ENCODE data around the gene DCDC1. TPM values are rescaled to one million over a fixed set of nuclear protein-coding genes. Genes with fewer than 3 reads are reported as not detected.

DCDC1 gene
- total and polyA plus RNA-seq, 2 donors from 2014 or later, result 0.39 to 6.6 TPM

DNA sequence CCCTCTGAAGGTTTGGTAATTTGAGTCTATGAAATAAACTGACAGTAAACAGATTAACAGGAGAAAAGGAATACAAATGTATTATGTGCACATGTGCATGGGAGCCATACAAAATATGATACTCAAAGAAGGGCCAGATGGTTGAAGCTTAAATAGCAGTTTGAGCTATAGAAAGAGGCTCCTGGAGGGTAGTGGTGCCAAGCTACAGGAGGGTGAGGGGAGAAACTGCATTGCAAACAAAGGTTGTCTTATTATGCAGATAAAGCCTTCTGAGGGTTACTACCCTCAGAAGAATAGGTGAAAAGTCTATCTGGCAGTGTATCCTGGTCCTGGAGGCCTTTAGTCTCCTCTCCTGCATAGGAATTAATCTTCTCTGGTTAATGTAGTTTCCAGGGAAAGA, 516.1 kb downstream of the DCDC1 start:
- Histone ChIP-seq H3K27me3 (ENCODE audit: control insufficient read depth, insufficient read depth, low read length) (no peaks in the 10 kb centered on the region), H3K4me1 (ENCODE audit: control insufficient read depth in 2 of 3, insufficient read depth in 2 of 3, low read depth in 1 of 3, low read length in 3 of 3) (no peaks in the 10 kb centered on the region), H3K36me3 (ENCODE audit: control insufficient read depth in 2 of 3, insufficient read depth in 3 of 3, low read length in 3 of 3) (no peaks in the 10 kb centered on the region), H3K27ac (ENCODE audit: low read depth in 2 of 2, low read length in 2 of 2) (no peak overlapping the region), H3K4me3 (ENCODE audit: low read length in 3 of 3) (no peak overlapping the region), H3K9ac (ENCODE audit: low read length in 3 of 3) (no peak overlapping the region), H3K9me3 (ENCODE audit: control insufficient read depth in 2 of 3, insufficient read depth in 1 of 3, low read length in 3 of 3) (no peaks in the 10 kb centered on the region)
- FAIRE-seq, result no peak
- DNase-seq, result no peak
- intact Hi-C loops (cut with DNase I), result loop anchor here (10.0 kb wide), 1 partner anchor 509 kb away; no protein-coding TSS in a partner anchor
- TF ChIP-seq, protein P1, sequence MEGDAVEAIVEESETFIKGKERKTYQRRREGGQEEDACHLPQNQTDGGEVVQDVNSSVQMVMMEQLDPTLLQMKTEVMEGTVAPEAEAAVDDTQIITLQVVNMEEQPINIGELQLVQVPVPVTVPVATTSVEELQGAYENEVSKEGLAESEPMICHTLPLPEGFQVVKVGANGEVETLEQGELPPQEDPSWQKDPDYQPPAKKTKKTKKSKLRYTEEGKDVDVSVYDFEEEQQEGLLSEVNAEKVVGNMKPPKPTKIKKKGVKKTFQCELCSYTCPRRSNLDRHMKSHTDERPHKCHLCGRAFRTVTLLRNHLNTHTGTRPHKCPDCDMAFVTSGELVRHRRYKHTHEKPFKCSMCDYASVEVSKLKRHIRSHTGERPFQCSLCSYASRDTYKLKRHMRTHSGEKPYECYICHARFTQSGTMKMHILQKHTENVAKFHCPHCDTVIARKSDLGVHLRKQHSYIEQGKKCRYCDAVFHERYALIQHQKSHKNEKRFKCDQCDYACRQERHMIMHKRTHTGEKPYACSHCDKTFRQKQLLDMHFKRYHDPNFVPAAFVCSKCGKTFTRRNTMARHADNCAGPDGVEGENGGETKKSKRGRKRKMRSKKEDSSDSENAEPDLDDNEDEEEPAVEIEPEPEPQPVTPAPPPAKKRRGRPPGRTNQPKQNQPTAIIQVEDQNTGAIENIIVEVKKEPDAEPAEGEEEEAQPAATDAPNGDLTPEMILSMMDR (IDR thresholded peaks at IDR 0.05; ENCODE audit: borderline replicate concordance, extremely low read depth, insufficient read depth), result no peak

DNA sequence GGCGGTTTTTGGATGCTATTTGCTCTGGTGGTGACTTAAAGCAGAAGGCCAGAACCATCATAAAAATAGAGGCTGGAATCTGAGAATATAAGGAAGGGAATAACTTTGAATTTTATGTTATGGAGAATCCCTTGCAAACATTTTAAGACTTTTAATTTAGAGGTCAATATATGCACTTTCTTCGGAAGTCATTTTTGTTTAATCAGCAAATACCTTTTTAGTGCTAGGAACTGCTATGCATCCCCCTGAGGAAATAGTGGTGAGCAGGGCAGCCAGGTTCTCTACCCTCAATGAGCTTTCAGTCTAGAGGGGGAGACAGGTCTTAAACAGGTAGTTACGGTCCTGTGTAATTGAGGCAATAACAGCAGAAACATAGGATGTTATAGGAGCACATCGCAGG, 516.9 kb downstream of the DCDC1 start:
- no peaks in the 10 kb centered on the region for H3K4me1 ChIP-seq (ENCODE audit: control insufficient read depth in 2 of 3, insufficient read depth in 2 of 3, low read depth in 1 of 3, low read length in 3 of 3)
- H3K27me3 ChIP-seq (ENCODE audit: control insufficient read depth, insufficient read depth, low read length), result no peaks in the 10 kb centered on the region
- DNase-seq (no peak), FAIRE-seq (no peak)
- no peak overlapping the region for H3K27ac ChIP-seq (ENCODE audit: low read depth in 2 of 2, low read length in 2 of 2)
- intact Hi-C loops (cut with DNase I), result loop anchor here (10.0 kb wide), 1 partner anchor 508 kb away; no protein-coding TSS in a partner anchor
- no peaks in the 10 kb centered on the region for H3K9me3 ChIP-seq (ENCODE audit: control insufficient read depth in 2 of 3, insufficient read depth in 1 of 3, low read length in 3 of 3)
- no peak overlapping the region for H3K9ac ChIP-seq (ENCODE audit: low read length in 3 of 3)
- H3K4me3 ChIP-seq (ENCODE audit: low read length in 3 of 3), result no peak overlapping the region
- no peaks in the 10 kb centered on the region for H3K36me3 ChIP-seq (ENCODE audit: control insufficient read depth in 2 of 3, insufficient read depth in 3 of 3, low read length in 3 of 3)
- TF ChIP-seq, protein P1 (IDR thresholded peaks at IDR 0.05; ENCODE audit: borderline replicate concordance, extremely low read depth, insufficient read depth), result no peak

DNA sequence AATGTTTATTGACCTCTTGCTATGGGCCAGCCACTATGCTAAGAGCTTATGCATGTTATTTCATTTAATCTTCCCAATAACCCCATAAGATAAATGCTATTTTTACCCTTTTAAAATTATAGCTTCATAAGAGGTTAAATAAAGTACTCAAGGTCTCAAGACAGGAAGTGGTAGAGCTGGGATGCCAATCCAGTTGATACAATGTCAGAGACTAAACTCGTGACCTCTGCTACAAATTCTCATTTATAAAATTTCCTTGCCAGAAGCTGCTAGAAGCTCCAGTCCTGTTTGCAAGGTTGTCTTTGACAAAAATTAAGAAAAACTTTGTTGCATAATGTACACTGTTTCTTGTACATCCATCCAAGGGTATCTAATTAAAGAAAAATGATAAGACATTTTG, 517.4 kb downstream of the DCDC1 start:
- H3K9ac ChIP-seq (ENCODE audit: low read length in 3 of 3), result no peak overlapping the region
- no peaks in the 10 kb centered on the region for H3K27me3 ChIP-seq (ENCODE audit: control insufficient read depth, insufficient read depth, low read length)
- no peak overlapping the region for H3K4me3 ChIP-seq (ENCODE audit: low read length in 3 of 3)
- no peak for DNase-seq
- no peaks in the 10 kb centered on the region for H3K36me3 ChIP-seq (ENCODE audit: control insufficient read depth in 2 of 3, insufficient read depth in 3 of 3, low read length in 3 of 3)
- no peak for FAIRE-seq
- no peak overlapping the region for H3K27ac ChIP-seq (ENCODE audit: low read depth in 2 of 2, low read length in 2 of 2)
- no peaks in the 10 kb centered on the region for H3K4me1 ChIP-seq (ENCODE audit: control insufficient read depth in 2 of 3, insufficient read depth in 2 of 3, low read depth in 1 of 3, low read length in 3 of 3)
- H3K9me3 ChIP-seq (ENCODE audit: control insufficient read depth in 2 of 3, insufficient read depth in 1 of 3, low read length in 3 of 3), result no peaks in the 10 kb centered on the region
- TF ChIP-seq, protein P1 (IDR thresholded peaks at IDR 0.05; ENCODE audit: borderline replicate concordance, extremely low read depth, insufficient read depth), result no peak
- intact Hi-C loops (cut with DNase I), result loop anchor here (10.0 kb wide), 1 partner anchor 507 kb away; no protein-coding TSS in a partner anchor

DNA sequence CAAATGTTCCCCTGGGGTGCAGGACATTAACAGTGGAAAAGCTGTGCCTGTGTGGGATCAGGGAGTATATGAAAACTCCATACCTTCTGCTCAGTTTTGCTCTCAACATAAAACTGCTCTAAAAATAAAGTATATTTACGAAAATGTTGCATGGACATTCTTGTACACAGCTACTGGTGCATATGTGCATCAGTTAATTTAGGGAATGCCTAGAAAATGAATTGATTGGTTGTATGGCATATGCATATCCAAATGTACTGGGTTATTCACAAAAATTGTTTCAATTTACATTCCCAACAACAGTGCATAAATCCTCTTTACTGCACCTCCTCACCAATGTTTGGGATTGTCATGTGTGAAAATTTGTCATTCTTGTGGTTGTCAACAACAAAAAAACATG, 532.3 kb downstream of the DCDC1 start:
- no peak overlapping the region for H3K9ac ChIP-seq (ENCODE audit: low read length in 3 of 3)
- FAIRE-seq, result no peak
- H3K9me3 ChIP-seq (ENCODE audit: control insufficient read depth in 2 of 3, insufficient read depth in 1 of 3, low read length in 3 of 3), result no peaks in the 10 kb centered on the region
- intact Hi-C loops (cut with DNase I), result no loop called here
- H3K4me3 ChIP-seq (ENCODE audit: low read length in 3 of 3), result no peak overlapping the region
- no peaks in the 10 kb centered on the region for H3K4me1 ChIP-seq (ENCODE audit: control insufficient read depth in 2 of 3, insufficient read depth in 2 of 3, low read depth in 1 of 3, low read length in 3 of 3)
- H3K36me3 ChIP-seq (ENCODE audit: control insufficient read depth in 2 of 3, insufficient read depth in 3 of 3, low read length in 3 of 3), result no peaks in the 10 kb centered on the region
- H3K27me3 ChIP-seq (ENCODE audit: control insufficient read depth, insufficient read depth, low read length), result no peaks in the 10 kb centered on the region
- TF ChIP-seq, protein P1 (IDR thresholded peaks at IDR 0.05; ENCODE audit: borderline replicate concordance, extremely low read depth, insufficient read depth), result no peak
- no peak for DNase-seq
- H3K27ac ChIP-seq (ENCODE audit: low read depth in 2 of 2, low read length in 2 of 2), result no peak overlapping the region

Measured in kidney (tissue), 14 donors.